Suprapubic skin (tissue), 4 donors: Measurements from ENCODE around the gene RPS21. TPM values are rescaled to one million over a fixed set of nuclear protein-coding genes. Genes with fewer than 3 reads are reported as not detected.

ENCODE experiments used
- DNase-seq, 2 donors: peaks; one replicate each; pipeline ENCODE4 v3.0.0-alpha.2; 2019; ENCODE audit warnings: low spot score in 2 of 2
- H3K27ac ChIP-seq: fragments of 200-600 bp; sonication (generic); one replicate; pipeline ENCODE4 v1.5.1; 2019
- H3K27me3 ChIP-seq: fragments of 200-600 bp; sonication (generic); one replicate; pipeline ENCODE4 v1.5.1; 2019
- H3K36me3 ChIP-seq: fragments of 200-600 bp; sonication (generic); one replicate; pipeline ENCODE4 v1.5.1; 2019
- H3K4me1 ChIP-seq: fragments of 200-600 bp; sonication (generic); one replicate; pipeline ENCODE4 v1.5.1; 2019
- H3K4me3 ChIP-seq: fragments of 200-600 bp; sonication (generic); one replicate; pipeline ENCODE4 v1.5.1; 2019; ENCODE audit warnings: mild to moderate bottlenecking
- H3K9me3 ChIP-seq: fragments of 200-600 bp; sonication (generic); one replicate; pipeline ENCODE4 v1.5.1; 2019
- CTCF ChIP-seq, 2 donors: fragments of 200-600 bp in 1 of 2; fragments of 450-650 bp in 1 of 2; sonication (generic) in 1 of 2; IDR thresholded peaks; one replicate each; pipeline ENCODE4 v1.5.1; 2016 to 2019; ENCODE audit warnings: antibody characterized with exemption in 2 of 2, mild to moderate bottlenecking in 1 of 2, moderate library complexity in 1 of 2
- EP300 ChIP-seq: sonication (generic); formaldehyde crosslinking; IDR thresholded peaks from one replicate; pipeline ENCODE4 v1.6.1; 2017; ENCODE audit warnings: antibody characterized with exemption
- POLR2A ChIP-seq, 2 donors: fragments of 450-650 bp; IDR thresholded peaks; one replicate each; pipeline ENCODE4 v1.6.1; 2017; ENCODE audit warnings: antibody characterized with exemption in 2 of 2, mild to moderate bottlenecking in 2 of 2, moderate library complexity in 2 of 2
- POLR2AphosphoS5 ChIP-seq, 3 donors: sonication (generic); formaldehyde crosslinking; IDR thresholded peaks; one replicate each; pipeline ENCODE4 v1.6.1; 2017; ENCODE audit warnings: antibody characterized with exemption in 3 of 3
- WGBS: methylation state at CpG from one replicate; pipeline ENCODE4 v1.1.5; 2018; 5-methylcytosine and 5-hydroxymethylcytosine counted together
- total RNA-seq, 4 donors: library from RNA; depleted of rRNA; stranded (reverse); fragments of >200 nt; gene quantifications; one replicate each; pipeline ENCODE4 v1.1.0, GENCODE V29; 2016

Gene RPS21
- total RNA-seq, 4 donors from 2014 or later, result 1,604 to 3,217 (median 2,363) TPM

- peaks cover 39% of the 10 kb centered on the region for H3K4me1 ChIP-seq
- peak; percentile 91 to 96 for DNase-seq
- no peaks in the 10 kb centered on the region for H3K9me3 ChIP-seq
- no peak within 1 kb of the TSS for H3K27ac ChIP-seq
- H3K4me3 ChIP-seq, result peak within 1 kb of the TSS; percentile 60
- no peaks in the 10 kb centered on the region for H3K27me3 ChIP-seq
- 13% methylated on average over 22 of the region's 73 CpGs for WGBS
- peak in 1 of 2 donors; percentile 10 for TF ChIP-seq CTCF (IDR thresholded peaks at IDR 0.05)
- TF ChIP-seq POLR2A (IDR thresholded peaks at IDR 0.05), result no peak
- no peaks in the 10 kb centered on the region for H3K36me3 ChIP-seq
These were observed 20.5 kb downstream of the RPS21 start, which contains the start of gene CABLES2 for GRCh38 chr20:62407221-62407992. TSS of gene CABLES2 (minus strand) at chr20:62407285. CDS start at chr20:62407276, 9 bp downstream.

GRCh38 chr20:62408055-62408454, 21.2 kb downstream of the RPS21 start:
- H3K4me1 ChIP-seq, result peaks cover 39% of the 10 kb centered on the region
- TF ChIP-seq EP300 (no peak), POLR2AphosphoS5 (IDR thresholded peaks at IDR 0.05) (no peak)
- WGBS, result 86% methylated on average over 12 of the region's 15 CpGs
- H3K9me3 ChIP-seq, result no peaks in the 10 kb centered on the region
- H3K36me3 ChIP-seq, result no peaks in the 10 kb centered on the region
- no peak overlapping the region for H3K4me3 ChIP-seq
- no peak overlapping the region for H3K27ac ChIP-seq
- no peaks in the 10 kb centered on the region for H3K27me3 ChIP-seq
- no peak for DNase-seq

- H3K27ac ChIP-seq, result no peak overlapping the region
- no peak overlapping the region for H3K4me3 ChIP-seq
- no peaks in the 10 kb centered on the region for H3K27me3 ChIP-seq
- H3K9me3 ChIP-seq, result no peaks in the 10 kb centered on the region
- 90% methylated on average over 9 of the region's 12 CpGs for WGBS
- peaks cover 39% of the 10 kb centered on the region for H3K4me1 ChIP-seq
- TF ChIP-seq POLR2A (IDR thresholded peaks at IDR 0.05), result no peak
- H3K36me3 ChIP-seq, result no peaks in the 10 kb centered on the region
- no peak for DNase-seq
These were observed 21.7 kb downstream of the RPS21 start for GRCh38 chr20:62408640-62409039.

GRCh38 chr20:62409086-62409853, 22.4 kb downstream of the RPS21 start:
- no peaks in the 10 kb centered on the region for H3K27me3 ChIP-seq
- H3K4me1 ChIP-seq, result peaks cover 39% of the 10 kb centered on the region
- H3K36me3 ChIP-seq, result no peaks in the 10 kb centered on the region
- H3K9me3 ChIP-seq, result no peaks in the 10 kb centered on the region
- TF ChIP-seq POLR2A (IDR thresholded peaks at IDR 0.05), result no peak
- TF ChIP-seq CTCF (IDR thresholded peaks at IDR 0.05), result no peak
- TF ChIP-seq POLR2AphosphoS5 (IDR thresholded peaks at IDR 0.05), result no peak
- no peak for TF ChIP-seq EP300
- H3K27ac ChIP-seq, result no peak overlapping the region
- DNase-seq, result no peak
- no peak overlapping the region for H3K4me3 ChIP-seq
- 86% methylated on average over 10 of the region's 12 CpGs for WGBS

- no peaks in the 10 kb centered on the region for H3K36me3 ChIP-seq
- TF ChIP-seq POLR2AphosphoS5 (IDR thresholded peaks at IDR 0.05) (no peak), CTCF (IDR thresholded peaks at IDR 0.05) (peak in 1 of 2 donors; percentile 16)
- H3K27ac ChIP-seq, result no peak overlapping the region
- H3K9me3 ChIP-seq, result no peaks in the 10 kb centered on the region
- no peak for DNase-seq
- 12% methylated on average over 9 of the region's 30 CpGs for WGBS
- no peak overlapping the region for H3K4me3 ChIP-seq
- no peaks in the 10 kb centered on the region for H3K27me3 ChIP-seq
- peaks cover 36% of the 10 kb centered on the region for H3K4me1 ChIP-seq
These were observed 23.2 kb downstream of the RPS21 start for GRCh38 chr20:62409931-62410745.
